Heart left ventricle (tissue), 16 donors: ENCODE data around the gene SENP6. TPM values are rescaled to one million over a fixed set of nuclear protein-coding genes. Genes with fewer than 3 reads are reported as not detected.
"Not testable (repeated sequence)": the region's sequence is repeated elsewhere in the genome, so short reads cannot be mapped to it uniquely, and the experiment has no call there.

ENCODE experiments used
- ATAC-seq, 4 donors: fragments of 200-7000 bp; cut with Tn5 transposase; one replicate each; pipeline ENCODE4 v1.9.1; 2020 to 2022; ENCODE audit warnings: moderate library complexity in 4 of 4, mild to moderate bottlenecking in 3 of 4, moderate number of reproducible peaks in 1 of 4
- DNase-seq, 5 donors: peaks; one replicate each; pipeline ENCODE4 v3.0.0-alpha.2; 2020
- H3K27ac ChIP-seq, 12 donors: fragments of 200-600 bp; sonication (generic) in 4 of 12; one replicate each; pipeline versions ENCODE4 v1.5.0 to v1.8.0; 2016 to 2022; ENCODE audit warnings: mild to moderate bottlenecking in 2 of 12
- H3K27me3 ChIP-seq, 9 donors: fragments of 200-600 bp; sonication (generic) in 2 of 9; one replicate each; pipeline versions ENCODE4 v1.5.1 to v1.8.0; 2016 to 2022; ENCODE audit warnings: mild to moderate bottlenecking in 3 of 9
- H3K36me3 ChIP-seq, 9 donors: fragments of 200-600 bp; sonication (generic) in 2 of 9; one replicate each; pipeline versions ENCODE4 v1.5.0 to v1.8.0; 2018 to 2022; ENCODE audit warnings: mild to moderate bottlenecking in 2 of 9
- H3K4me1 ChIP-seq, 12 donors: fragments of 200-600 bp; sonication (generic) in 4 of 12; one replicate each; pipeline versions ENCODE4 v1.5.0 to v1.8.0; 2016 to 2022; ENCODE audit warnings: mild to moderate bottlenecking in 3 of 12
- H3K4me3 ChIP-seq, 12 donors: fragments of 200-600 bp; sonication (generic) in 4 of 12; one replicate each; pipeline versions ENCODE4 v1.5.0 to v1.8.0; 2017 to 2022; ENCODE audit warnings: mild to moderate bottlenecking in 9 of 12, moderate library complexity in 4 of 12
- H3K9me3 ChIP-seq, 12 donors: fragments of 200-600 bp; sonication (generic) in 4 of 12; one replicate each; pipeline versions ENCODE4 v1.5.0 to v1.8.0; 2016 to 2022; ENCODE audit warnings: mild to moderate bottlenecking in 1 of 12
- POLR2A ChIP-seq, 2 donors: fragments of 450-650 bp; IDR thresholded peaks; one replicate each; pipeline ENCODE4 v1.6.1; 2017; ENCODE audit warnings: antibody characterized with exemption in 2 of 2, mild to moderate bottlenecking in 2 of 2, moderate library complexity in 2 of 2
- WGBS, 4 donors: extraction: QIAGEN DNeasy Blood & Tissue Kit in 2 of 4; methylation state at CpG; one replicate each; pipeline versions ENCODE4 v1.1.5 to v1.1.7; 2013 to 2018; 5-methylcytosine and 5-hydroxymethylcytosine counted together
- intact Hi-C, 10 donors: fragments of 100-400 bp; cut with DNase I; formaldehyde crosslinking; loops; one replicate each; pipeline versions ENCODE4 v1.11.1 to v1.14.2; 2022
- polyA plus RNA-seq, 2 donors: library from polyadenylated mRNA; stranded (reverse); fragments of 200-250 nt; gene quantifications; one replicate each; pipeline ENCODE4 v1.2.3, GENCODE V29; 2013
- total RNA-seq, 9 donors: library from RNA; depleted of rRNA in 2 of 9; stranded (reverse); fragments of >200 nt in 2 of 9; fragmentation: NEBNext Ultra II Directional in 3 of 9; extraction: Animal tissue kit (Norgen Biotek cat#: 25700) in 3 of 9; gene quantifications; one replicate each; pipeline versions ENCODE4 v1.1.0 to v1.2.4, GENCODE V29; 2016 to 2023
- TF ChIP-seq, protein P1 (sequence below), 12 donors: fragments of 200-600 bp; sonication (generic) in 4 of 12; IDR thresholded peaks; one replicate each; pipeline versions ENCODE4 v1.5.0 to v1.8.0; 2018 to 2022; ENCODE audit warnings: antibody characterized with exemption in 12 of 12, mild to moderate bottlenecking in 5 of 12
- donor health status: ischemic (EF 13 %, LVEDD 7.1; RV severe dilation, severe dysfunction).
- donor health status: healthy with polysubstance abuse.
- donor health status: DM: no; HTN: yes; CAD: no.
- donor health status: DM: no; HTN: no; CAD: no.
- donor health status: ischemic (EF 25% LVEDD 6.9; RV normal size, moderate dysfunction).
- donor health status: ischemic (EF 25% LVEDD 5.7; RV mildly dilated, moderate dysfunction).
- donor health status: healthy.
- donor health status: DM: yes; HTN: yes; CAD: no.
- donor health status: ischemic (EF 35%, LVEDD 5.7; RV mildly dilated, moderate dysfunction).
- donor health status: nonischemic (EF 11% LVEDD 7.7; RV severe dilation, severe dysfunction).
- donor health status: DM: yes; HTN: yes; CAD: no.
- donor health status: PGD.
- donor health status: ischemic (EF 29% LVEDD 5.4; RV normal size, mild dysfunction).
- donor health status: nonischemic (EF 23%, LVEDD 6.1; RV moderate dilation, normal function).

Gene SENP6
- total and polyA plus RNA-seq, 11 donors: 16.2 to 71.5 (median 53.9) TPM

DNA sequence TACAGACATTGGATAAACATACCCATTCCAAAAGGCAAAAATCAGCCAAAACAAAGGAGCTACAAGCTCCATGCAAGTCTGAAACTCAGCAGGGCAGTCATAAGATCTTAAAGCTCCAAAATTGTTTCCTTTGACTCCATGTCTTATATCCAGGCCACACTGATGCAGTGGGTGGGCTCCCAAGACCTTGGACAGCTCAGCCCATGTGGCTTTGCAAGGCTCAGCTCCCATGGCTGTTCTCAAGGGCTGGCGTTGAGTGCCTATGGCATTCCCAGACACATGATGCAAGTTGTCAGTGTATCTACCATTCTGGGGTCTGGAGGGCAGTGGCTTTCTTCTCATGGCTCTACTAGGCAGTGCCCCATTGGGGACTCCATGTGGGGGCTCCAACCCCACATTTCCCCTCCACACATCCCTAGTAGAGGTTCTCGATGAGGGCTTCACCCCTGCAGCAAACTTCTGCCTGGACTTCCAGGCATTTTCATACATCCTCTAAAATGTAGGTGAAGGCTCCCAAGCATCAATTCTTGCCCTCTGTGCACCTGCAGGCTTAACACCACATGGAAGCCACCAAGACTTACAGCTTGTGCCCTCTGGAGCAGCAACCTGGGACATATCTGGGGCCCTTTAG lies 35.4 kb upstream of the SENP6 start:
- intact Hi-C loops: no loop called here
- no peak for TF ChIP-seq POLR2A (IDR thresholded peaks at IDR 0.05)
- TF ChIP-seq, protein P1, sequence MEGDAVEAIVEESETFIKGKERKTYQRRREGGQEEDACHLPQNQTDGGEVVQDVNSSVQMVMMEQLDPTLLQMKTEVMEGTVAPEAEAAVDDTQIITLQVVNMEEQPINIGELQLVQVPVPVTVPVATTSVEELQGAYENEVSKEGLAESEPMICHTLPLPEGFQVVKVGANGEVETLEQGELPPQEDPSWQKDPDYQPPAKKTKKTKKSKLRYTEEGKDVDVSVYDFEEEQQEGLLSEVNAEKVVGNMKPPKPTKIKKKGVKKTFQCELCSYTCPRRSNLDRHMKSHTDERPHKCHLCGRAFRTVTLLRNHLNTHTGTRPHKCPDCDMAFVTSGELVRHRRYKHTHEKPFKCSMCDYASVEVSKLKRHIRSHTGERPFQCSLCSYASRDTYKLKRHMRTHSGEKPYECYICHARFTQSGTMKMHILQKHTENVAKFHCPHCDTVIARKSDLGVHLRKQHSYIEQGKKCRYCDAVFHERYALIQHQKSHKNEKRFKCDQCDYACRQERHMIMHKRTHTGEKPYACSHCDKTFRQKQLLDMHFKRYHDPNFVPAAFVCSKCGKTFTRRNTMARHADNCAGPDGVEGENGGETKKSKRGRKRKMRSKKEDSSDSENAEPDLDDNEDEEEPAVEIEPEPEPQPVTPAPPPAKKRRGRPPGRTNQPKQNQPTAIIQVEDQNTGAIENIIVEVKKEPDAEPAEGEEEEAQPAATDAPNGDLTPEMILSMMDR (IDR thresholded peaks at IDR 0.05): no peak
- 91 to 100% (median 96%) methylated on average over 1 to 2 of the region's 2 CpGs for WGBS, 4 donors

DNA sequence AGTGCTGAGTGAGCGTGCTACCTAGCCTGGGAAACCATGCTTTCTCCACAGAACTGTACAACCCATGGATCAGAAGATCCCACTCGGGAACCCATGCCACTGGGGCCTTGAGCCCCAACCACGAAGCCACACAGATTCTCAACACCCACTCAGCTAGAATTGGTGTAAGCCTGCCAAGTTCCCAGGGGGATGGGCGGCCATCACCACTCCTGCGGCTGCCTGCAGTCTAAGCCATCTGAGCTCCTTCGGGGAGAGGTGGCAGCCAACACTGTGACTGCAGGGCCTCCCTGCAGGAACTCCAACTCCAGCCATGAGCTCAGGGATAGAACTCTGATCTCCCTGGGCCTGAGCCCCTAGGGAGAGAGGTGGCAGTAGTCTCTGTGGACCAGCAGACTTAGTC lies 33.6 kb upstream of the SENP6 start:
- DNase-seq (no peak), ATAC-seq (no peak)
- H3K36me3 ChIP-seq: no peaks in the 10 kb centered on the region
- H3K9me3 ChIP-seq: peaks cover 0 to 23% (median 4%) of the 10 kb centered on the region in 12 donors
- no peak overlapping the region for H3K27ac ChIP-seq
- H3K4me1 ChIP-seq: no peaks in the 10 kb centered on the region
- intact Hi-C loops: no loop called here
- peaks cover 0 to 5% (median 0%) of the 10 kb centered on the region in 9 donors for H3K27me3 ChIP-seq
- TF ChIP-seq, protein P1 (IDR thresholded peaks at IDR 0.05): no peak
- no peak for TF ChIP-seq POLR2A (IDR thresholded peaks at IDR 0.05)
- WGBS, 4 donors: 86 to 90% (median 88%) methylated on average over 6 of the region's 6 CpGs
- H3K4me3 ChIP-seq: no peak overlapping the region

More for the DNA sequence above, 35.4 kb upstream of the SENP6 start:
- H3K4me1 ChIP-seq: no peaks in the 10 kb centered on the region
- peaks cover 0 to 5% (median 0%) of the 10 kb centered on the region in 9 donors for H3K27me3 ChIP-seq
- no peaks in the 10 kb centered on the region for H3K36me3 ChIP-seq
- no peak for ATAC-seq
- peaks cover 0 to 36% (median 4%) of the 10 kb centered on the region in 12 donors for H3K9me3 ChIP-seq
- DNase-seq: no peak
- H3K27ac ChIP-seq: no peak overlapping the region
- no peak overlapping the region for H3K4me3 ChIP-seq

DNA sequence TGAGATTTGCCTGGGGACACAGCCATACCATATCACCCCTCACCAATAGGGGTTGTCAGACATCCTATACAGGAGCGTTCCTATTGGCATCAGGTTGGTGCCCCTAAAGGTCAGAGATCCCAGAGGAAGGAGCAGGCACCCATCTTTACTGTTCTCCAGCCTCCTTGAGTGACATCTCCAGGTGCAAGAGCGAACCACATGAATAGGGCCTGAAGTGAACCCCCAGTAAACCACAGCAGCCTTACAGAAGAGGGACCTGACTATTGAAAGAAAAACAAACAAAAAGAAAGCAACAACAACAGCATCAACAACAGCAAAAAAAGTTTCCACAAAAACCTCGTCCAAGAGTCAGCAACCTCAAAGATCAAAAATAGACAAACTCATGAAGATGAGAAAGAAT lies 32.7 kb upstream of the SENP6 start:
- TF ChIP-seq, protein P1 (IDR thresholded peaks at IDR 0.05): no peak
- no peak for TF ChIP-seq POLR2A (IDR thresholded peaks at IDR 0.05)
- no peaks in the 10 kb centered on the region for H3K4me1 ChIP-seq
- 61 to 65% (median 62%) methylated on average over 3 of the region's 3 CpGs for WGBS, 4 donors
- H3K4me3 ChIP-seq: no peak overlapping the region
- no peaks in the 10 kb centered on the region for H3K27me3 ChIP-seq
- H3K36me3 ChIP-seq: no peaks in the 10 kb centered on the region
- no peak for ATAC-seq
- H3K9me3 ChIP-seq: peaks cover 0 to 17% (median 2%) of the 10 kb centered on the region in 12 donors
- no peak for DNase-seq
- no peak overlapping the region for H3K27ac ChIP-seq
- intact Hi-C loops: no loop called here

DNA sequence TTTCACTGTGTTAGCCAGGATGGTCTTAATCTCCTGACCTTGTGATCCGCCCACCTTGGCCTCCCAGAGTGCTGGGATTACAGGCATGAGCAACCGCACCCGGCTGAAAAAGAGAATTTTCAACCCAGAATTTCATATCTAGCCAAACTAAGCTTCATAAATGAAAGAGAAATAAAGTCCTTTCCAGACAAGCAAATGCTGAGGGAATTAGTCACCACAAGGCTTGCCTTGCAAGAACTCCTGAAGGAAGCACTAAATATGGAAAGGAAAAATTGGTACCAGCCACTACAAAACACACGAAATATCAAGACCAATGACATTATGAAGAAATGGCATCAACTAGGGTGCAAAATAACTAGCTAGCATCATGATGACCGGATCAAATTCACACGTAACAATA lies 31.0 kb upstream of the SENP6 start:
- WGBS, 4 donors: 92 to 97% (median 95%) methylated on average over 6 of the region's 6 CpGs
- intact Hi-C loops, H3K4me1 ChIP-seq, H3K36me3 ChIP-seq, H3K27ac ChIP-seq, ATAC-seq, DNase-seq, H3K27me3 ChIP-seq, H3K4me3 ChIP-seq: not testable (repeated sequence)
- peaks cover 0 to 11% (median 0%) of the 10 kb centered on the region in 12 donors for H3K9me3 ChIP-seq

DNA sequence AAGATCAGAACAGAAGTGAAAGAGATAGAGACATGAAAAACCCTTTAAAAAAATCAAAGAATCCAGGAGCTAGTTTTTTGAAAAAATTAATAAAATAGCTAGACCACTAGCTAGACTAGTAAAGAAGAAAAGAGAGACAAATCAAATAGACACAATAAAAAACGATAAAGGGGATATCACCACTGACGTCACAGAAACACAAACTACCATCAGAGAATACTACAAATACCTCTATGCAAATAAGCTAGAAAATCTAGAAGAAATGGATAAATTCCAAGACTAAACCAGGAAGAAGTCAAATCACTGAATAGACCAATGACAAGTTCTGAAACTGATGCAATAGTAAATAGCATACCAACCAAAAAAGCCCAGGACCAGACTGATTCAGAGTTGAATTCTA lies 29.6 kb upstream of the SENP6 start:
- no peaks in the 10 kb centered on the region for H3K27me3 ChIP-seq
- intact Hi-C loops: no loop called here
- H3K9me3 ChIP-seq: peaks cover 0 to 4% (median 0%) of the 10 kb centered on the region in 12 donors
- DNase-seq: no peak
- no peaks in the 10 kb centered on the region for H3K4me1 ChIP-seq
- no peak for ATAC-seq
- H3K27ac ChIP-seq: no peak overlapping the region
- H3K4me3 ChIP-seq: no peak overlapping the region
- no peak for TF ChIP-seq POLR2A (IDR thresholded peaks at IDR 0.05)
- TF ChIP-seq, protein P1 (IDR thresholded peaks at IDR 0.05): no peak
- 86 to 98% (median 93%) methylated on average over 2 of the region's 2 CpGs for WGBS, 4 donors
- H3K36me3 ChIP-seq: no peaks in the 10 kb centered on the region
